OCI-LY7 (cell line): ENCODE measurements around the gene EIF5A. TPM values are rescaled to one million over a fixed set of nuclear protein-coding genes. Genes with fewer than 3 reads are reported as not detected.

Experiments used
- BruUV-seq: library from RNA; stranded (reverse); fragments of 400-500 nt; replicated peaks from 2 replicates; lab custom pipeline; 2021; lab: Mats Ljungman, UMichigan
- CTCF ChIA-PET: fragments of 300-600 bp; sonication (Branson Sonifier 250); formaldehyde crosslinking; loops from one replicate; lab custom pipeline; 2022; ENCODE audit warnings: antibody characterized with exemption; ENCODE audit not compliant: unreplicated experiment; lab: Charles Lee
- POLR2A ChIA-PET: fragments of 300-600 bp; sonication (Branson Sonifier 250); formaldehyde crosslinking; loops from one replicate; lab custom pipeline; 2022; ENCODE audit warnings: antibody characterized with exemption; lab: Charles Lee
- DNase-seq: peaks from one replicate; pipeline ENCODE4 v3.0.0-alpha.2; 2015; ENCODE audit warnings: low spot score
- H2AFZ ChIP-seq: fragments of 200-600 bp; sonication (generic), shearing (Covaris generic); 2 replicates; pipeline ENCODE4 v1.6.1; 2014; ENCODE audit warnings: mild to moderate bottlenecking, antibody characterized with exemption, low read length, moderate library complexity
- H3K27ac ChIP-seq: fragments of 200-600 bp; sonication (generic); 2 replicates; pipeline ENCODE4 v1.5.1; 2014; ENCODE audit warnings: mixed run types, low read depth, mild to moderate bottlenecking, moderate library complexity, low read length, inconsistent platforms; ENCODE audit not compliant: poor library complexity, severe bottlenecking
- H3K36me3 ChIP-seq: fragments of 200-600 bp; sonication (generic); 2 replicates; pipeline ENCODE4 v1.6.1; 2014; ENCODE audit warnings: mild to moderate bottlenecking, antibody characterized with exemption, low read length, moderate library complexity, mixed read lengths; ENCODE audit not compliant: insufficient read depth
- H3K4me1 ChIP-seq: fragments of 200-600 bp; sonication (generic); 2 replicates; pipeline ENCODE4 v1.5.1; 2014; ENCODE audit warnings: mild to moderate bottlenecking, low read length; ENCODE audit not compliant: insufficient read depth, poor library complexity, severe bottlenecking
- H3K4me2 ChIP-seq: fragments of 200-600 bp; sonication (generic); 2 replicates; pipeline ENCODE4 v1.6.1; 2014; ENCODE audit warnings: mild to moderate bottlenecking, low read length
- H3K4me3 ChIP-seq: fragments of 200-600 bp; sonication (generic); 2 replicates; pipeline ENCODE4 v1.5.1; 2014; ENCODE audit warnings: mild to moderate bottlenecking, low read depth, low read length; ENCODE audit not compliant: poor library complexity, severe bottlenecking
- H3K79me2 ChIP-seq: fragments of 200-600 bp; sonication (generic); 2 replicates; pipeline ENCODE4 v1.6.1; 2016; ENCODE audit warnings: low read depth, mild to moderate bottlenecking, low read length, moderate library complexity, mixed read lengths; ENCODE audit not compliant: insufficient read depth
- H3K9me2 ChIP-seq: fragments of 200-600 bp; sonication (generic); 2 replicates; pipeline ENCODE4 v1.6.1; 2016; ENCODE audit warnings: mild to moderate bottlenecking, low read length, mixed read lengths; ENCODE audit not compliant: insufficient read depth
- H3K9me3 ChIP-seq: fragments of 200-600 bp; sonication (generic); 2 replicates; pipeline ENCODE4 v1.6.1; 2014; ENCODE audit warnings: mild to moderate bottlenecking, mixed run types, low read length, mixed read lengths
- H4K20me1 ChIP-seq: fragments of 200-600 bp; sonication (generic); 2 replicates; pipeline ENCODE4 v1.6.1; 2014; ENCODE audit warnings: mild to moderate bottlenecking, antibody characterized with exemption, low read length, moderate library complexity, mixed read lengths; ENCODE audit not compliant: insufficient read depth
- EZH2phosphoT487 ChIP-seq: fragments of 200-600 bp; sonication (generic); IDR thresholded peaks from 2 replicates; pipeline ENCODE4 v1.6.1; 2018; ENCODE audit warnings: low read depth, borderline replicate concordance, mild to moderate bottlenecking, mixed run types, antibody characterized with exemption, low read length, moderate library complexity, mixed read lengths
- intact Hi-C: fragments of 100-400 bp; cut with micrococcal nuclease; formaldehyde crosslinking; loops from one replicate; pipeline ENCODE4 v1.10.0; 2022; ENCODE audit not compliant: unreplicated experiment
- total RNA-seq, 2 experiments: library from RNA; depleted of rRNA in 1 of 2; stranded (reverse); fragments of >200 nt in 1 of 2; shearing (Covaris generic) in 1 of 2; gene quantifications; 2 replicates each; pipeline ENCODE4 v1.2.3, GENCODE V29; 2014 to 2022
- TF ChIP-seq, protein P1 (sequence below): fragments of 200-600 bp; sonication (generic); conservative IDR thresholded peaks from 2 replicates; pipeline ENCODE4 v1.5.1; 2014; ENCODE audit warnings: mild to moderate bottlenecking, antibody characterized with exemption, low read length, moderate library complexity, mixed read lengths

Gene EIF5A
- total RNA-seq, 2 experiments from 2014 or later: 491 to 803 TPM

GRCh38 chr17:7294614-7295153 is 12.7 kb upstream of the EIF5A start, which contains the start of gene YBX2:
TSS of gene YBX2 (minus strand) at chr17:7294639. CDS start at chr17:7294500, 139 bp downstream.
- TF ChIP-seq, protein P1, sequence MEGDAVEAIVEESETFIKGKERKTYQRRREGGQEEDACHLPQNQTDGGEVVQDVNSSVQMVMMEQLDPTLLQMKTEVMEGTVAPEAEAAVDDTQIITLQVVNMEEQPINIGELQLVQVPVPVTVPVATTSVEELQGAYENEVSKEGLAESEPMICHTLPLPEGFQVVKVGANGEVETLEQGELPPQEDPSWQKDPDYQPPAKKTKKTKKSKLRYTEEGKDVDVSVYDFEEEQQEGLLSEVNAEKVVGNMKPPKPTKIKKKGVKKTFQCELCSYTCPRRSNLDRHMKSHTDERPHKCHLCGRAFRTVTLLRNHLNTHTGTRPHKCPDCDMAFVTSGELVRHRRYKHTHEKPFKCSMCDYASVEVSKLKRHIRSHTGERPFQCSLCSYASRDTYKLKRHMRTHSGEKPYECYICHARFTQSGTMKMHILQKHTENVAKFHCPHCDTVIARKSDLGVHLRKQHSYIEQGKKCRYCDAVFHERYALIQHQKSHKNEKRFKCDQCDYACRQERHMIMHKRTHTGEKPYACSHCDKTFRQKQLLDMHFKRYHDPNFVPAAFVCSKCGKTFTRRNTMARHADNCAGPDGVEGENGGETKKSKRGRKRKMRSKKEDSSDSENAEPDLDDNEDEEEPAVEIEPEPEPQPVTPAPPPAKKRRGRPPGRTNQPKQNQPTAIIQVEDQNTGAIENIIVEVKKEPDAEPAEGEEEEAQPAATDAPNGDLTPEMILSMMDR: no peak
- no peak for TF ChIP-seq EZH2phosphoT487
- H4K20me1 ChIP-seq: no peaks in the 10 kb centered on the region
- peak within 1 kb of the TSS; percentile 70 for H3K4me3 ChIP-seq
- no TSS peak for BruUV-seq
- ChIA-PET POLR2A (no interaction called here), CTCF (no interaction called here)
- peak within 1 kb of the TSS; percentile 78 for H3K4me2 ChIP-seq
- peak within 1 kb of the TSS; percentile 66 for H3K27ac ChIP-seq
- H2AFZ ChIP-seq: peak within 1 kb of the TSS; percentile 65
- H3K4me1 ChIP-seq: peaks cover 35% of the 10 kb centered on the region
- H3K9me3 ChIP-seq: no peaks in the 10 kb centered on the region
- H3K36me3 ChIP-seq: no peaks in the 10 kb centered on the region
- DNase-seq: peak; percentile 94
- no peaks in the 10 kb centered on the region for H3K9me2 ChIP-seq
- intact Hi-C loops: loop anchor here (5.0 kb wide), 1 partner anchor 247 kb away; no protein-coding TSS in a partner anchor
- no peaks in the 10 kb centered on the region for H3K79me2 ChIP-seq

- Histone ChIP-seq H2AFZ (peak overlapping the region; percentile 66), H3K4me1 (peaks cover 35% of the 10 kb centered on the region), H3K4me3 (peak overlapping the region; percentile 70), H3K36me3 (no peaks in the 10 kb centered on the region), H3K4me2 (peak overlapping the region; percentile 78), H3K79me2 (no peaks in the 10 kb centered on the region), H4K20me1 (no peaks in the 10 kb centered on the region), H3K9me2 (no peaks in the 10 kb centered on the region), H3K9me3 (no peaks in the 10 kb centered on the region), H3K27ac (peak overlapping the region; percentile 66)
- BruUV-seq: no TSS peak
- ChIA-PET POLR2A (interaction anchor here (1.5 kb wide), 1 partner anchor 10 kb away, joined by 7 read pairs; no protein-coding TSS in a partner anchor), CTCF (interaction anchor here (0.6 to 1.2 kb wide), 2 partner anchors 27 to 34 kb away, joined by 3 read pairs; no protein-coding TSS in a partner anchor)
- intact Hi-C loops: loop anchor here (1.0 to 5.0 kb wide), 3 partner anchors 15 to 248 kb away; no protein-coding TSS in a partner anchor
- no peak for TF ChIP-seq EZH2phosphoT487
- TF ChIP-seq, protein P1: peak; percentile 50
- DNase-seq: peak; percentile 49
These were observed 11.9 kb upstream of the EIF5A start for GRCh38 chr17:7295230-7296180.
